HCT116 (cell line): Measurements from ENCODE around the gene LRRC4C. TPM values are rescaled to one million over a fixed set of nuclear protein-coding genes. Genes with fewer than 3 reads are reported as not detected.

Experiments
- ATAC-seq: fragments of 200-7000 bp; cut with Tn5 transposase; 2 replicates; pipeline ENCODE4 v1.9.1; 2020; ENCODE audit warnings: mild to moderate bottlenecking, moderate library complexity
- BruUV-seq: library from RNA; stranded (reverse); fragments of 400-500 nt; replicated peaks from 2 replicates; lab custom pipeline; 2021; lab: Mats Ljungman, UMichigan
- CTCF ChIA-PET: fragments of 300-600 bp; sonication (Branson Sonifier 250); formaldehyde crosslinking; loops from one replicate; lab custom pipeline; 2021; ENCODE audit warnings: antibody characterized with exemption; lab: Charles Lee
- POLR2A ChIA-PET: fragments of 300-600, 350-600 bp; sonication (Branson Sonifier 250); formaldehyde crosslinking; loops from one replicate; lab custom pipeline; 2021; ENCODE audit warnings: antibody characterized with exemption; lab: Charles Lee
- RAD21 ChIA-PET, 2 experiments: fragments of 300-600 bp; sonication (Branson Sonifier 250); formaldehyde crosslinking; loops; one replicate each; lab custom pipeline; 2023; ENCODE audit warnings: low total read pairs in 2 of 2; ENCODE audit not compliant: uncharacterized antibody in 2 of 2, unreplicated experiment in 2 of 2, low non-redundant PET in 1 of 2; lab: Charles Lee
- DNase-seq: peaks from one replicate; pipeline ENCODE4 v3.0.0-alpha.2; 2010; ENCODE audit warnings: low read depth, low spot score
- H2AFZ ChIP-seq: fragments of 200-600 bp; shearing (Covaris generic), sonication (generic); 2 replicates; pipeline ENCODE4 v1.6.1; 2017; ENCODE audit warnings: low read depth, mixed run types, mixed read lengths, antibody characterized with exemption, low read length; ENCODE audit not compliant: poor library complexity, severe bottlenecking
- H3K27ac ChIP-seq: 2 replicates; pipeline ENCODE4 v1.5.1; 2012; ENCODE audit warnings: low read depth, low read length
- H3K27me3 ChIP-seq: fragments of 200-600 bp; sonication (generic); 2 replicates; pipeline ENCODE4 v1.6.1; 2016; ENCODE audit warnings: mixed run types, low read length, mixed read lengths; ENCODE audit not compliant: insufficient read depth
- H3K36me3 ChIP-seq, 2 experiments: fragments of 200-500 bp in 1 of 2; fragments of 200-600 bp in 1 of 2; sonication (Bioruptor generic) in 1 of 2; sonication (generic) in 1 of 2; 2 replicates each; pipeline versions ENCODE4 v1.5.1 to v1.6.1; 2014 to 2016; ENCODE audit warnings: low read length in 2 of 2, inconsistent platforms in 1 of 2, mixed read lengths in 1 of 2, mixed run types in 1 of 2; ENCODE audit not compliant: insufficient read depth in 2 of 2, control insufficient read depth in 1 of 2
- H3K4me1 ChIP-seq, 2 experiments: fragments of 200-600 bp in 1 of 2; sonication (generic) in 1 of 2; 2 replicates each; pipeline versions ENCODE4 v1.5.1 to v1.6.1; 2012 to 2017; ENCODE audit warnings: low read length in 2 of 2, inconsistent platforms in 1 of 2, mild to moderate bottlenecking in 1 of 2, mixed read lengths in 1 of 2, mixed run types in 1 of 2, moderate library complexity in 1 of 2; ENCODE audit not compliant: insufficient read depth in 2 of 2, control insufficient read depth in 1 of 2
- H3K4me2 ChIP-seq: fragments of 200-600 bp; sonication (generic); 2 replicates; pipeline ENCODE4 v1.6.1; 2017; ENCODE audit warnings: mixed run types, low read length, mixed read lengths
- H3K4me3 ChIP-seq, 2 experiments: fragments of 200-600 bp in 1 of 2; sonication (generic) in 1 of 2; replicated peaks in 1 of 2; 2 replicates each; pipeline ENCODE4 v1.5.1; 2011 to 2016; ENCODE audit warnings: low read length in 2 of 2, control low read depth in 1 of 2, low read depth in 1 of 2, mild to moderate bottlenecking in 1 of 2, mixed read lengths in 1 of 2, mixed run types in 1 of 2
- H3K79me2 ChIP-seq: fragments of 200-600 bp; sonication (generic); 2 replicates; pipeline ENCODE4 v1.6.1; 2017; ENCODE audit warnings: mild to moderate bottlenecking, mixed run types, low read length, moderate library complexity, mixed read lengths; ENCODE audit not compliant: insufficient read depth
- H3K9ac ChIP-seq: fragments of 200-600 bp; sonication (generic); 2 replicates; pipeline ENCODE4 v1.6.1; 2016; ENCODE audit warnings: low read length, mixed read lengths
- H3K9me2 ChIP-seq: fragments of 200-600 bp; sonication (generic), shearing (Covaris generic); 2 replicates; pipeline ENCODE4 v1.6.1; 2017; ENCODE audit warnings: mixed run types, mild to moderate bottlenecking, moderate library complexity; ENCODE audit not compliant: insufficient read depth
- H3K9me3 ChIP-seq, 2 experiments: fragments of 200-500 bp in 1 of 2; fragments of 200-600 bp in 1 of 2; sonication (Bioruptor generic) in 1 of 2; sonication (generic) in 1 of 2; 2 replicates each; pipeline ENCODE4 v1.6.1; 2014 to 2017; ENCODE audit warnings: low read length in 2 of 2, mixed read lengths in 2 of 2, inconsistent platforms in 1 of 2, low read depth in 1 of 2, mild to moderate bottlenecking in 1 of 2, mixed run types in 1 of 2, moderate library complexity in 1 of 2; ENCODE audit not compliant: control insufficient read depth in 1 of 2, insufficient read depth in 1 of 2
- H4K20me1 ChIP-seq: fragments of 200-600 bp; sonication (generic), shearing (Covaris generic); 2 replicates; pipeline ENCODE4 v1.6.1; 2017; ENCODE audit warnings: mixed run types, mild to moderate bottlenecking, moderate library complexity; ENCODE audit not compliant: insufficient read depth
- CBX3 ChIP-seq: IDR thresholded peaks from 2 replicates; pipeline ENCODE4 v1.6.1; 2012; ENCODE audit warnings: low read depth
- ELF1 ChIP-seq: IDR thresholded peaks from 2 replicates; pipeline ENCODE4 v1.6.1; 2012; ENCODE audit warnings: low read depth, borderline replicate concordance
- JUND ChIP-seq: IDR thresholded peaks from 2 replicates; pipeline ENCODE4 v1.6.1; 2012
- POLR2A ChIP-seq: IDR thresholded peaks from 2 replicates; pipeline ENCODE4 v1.7.0; 2011; ENCODE audit warnings: borderline replicate concordance; ENCODE audit not compliant: insufficient read depth, insufficient read length; ENCODE audit errors: extremely low read depth
- RAD21 ChIP-seq: IDR thresholded peaks from 2 replicates; pipeline ENCODE4 v1.6.1; 2012; ENCODE audit warnings: low read depth, mild to moderate bottlenecking
- SIN3A ChIP-seq: IDR thresholded peaks from 2 replicates; pipeline ENCODE4 v1.6.1; 2012; ENCODE audit warnings: low read depth
- SP1 ChIP-seq: IDR thresholded peaks from 2 replicates; pipeline ENCODE4 v1.6.1; 2012; ENCODE audit warnings: low read depth
- SRF ChIP-seq: IDR thresholded peaks from 2 replicates; pipeline ENCODE4 v1.6.1; 2012; ENCODE audit warnings: low read depth
- YY1 ChIP-seq: IDR thresholded peaks from 2 replicates; pipeline ENCODE4 v1.6.1; 2011; ENCODE audit warnings: low read length, low read depth, moderate library complexity, mild to moderate bottlenecking; ENCODE audit not compliant: insufficient replicate concordance; ENCODE audit errors: extremely low read depth
- ZFX ChIP-seq: fragments of 450-650 bp; IDR thresholded peaks from 2 replicates; pipeline ENCODE4 v1.6.1; 2017
- ZNF274 ChIP-seq: fragments of 200-500 bp; sonication (Bioruptor generic); IDR thresholded peaks from 2 replicates; pipeline ENCODE4 v1.6.1; 2014; ENCODE audit warnings: mild to moderate bottlenecking, low read depth, low read length, inconsistent platforms
- intact Hi-C: fragments of 100-400 bp; cut with micrococcal nuclease; formaldehyde crosslinking; loops from 2 replicates; pipeline ENCODE4 v1.10.0; 2022
- total RNA-seq: library from RNA; stranded (reverse); gene quantifications from one replicate; pipeline ENCODE4 v1.2.1, GENCODE V29; 2021; ENCODE audit not compliant: unreplicated experiment
- TF ChIP-seq, protein P1 (sequence below): IDR thresholded peaks from 2 replicates; pipeline ENCODE4 v1.6.1; 2012; ENCODE audit warnings: low read depth
- TF ChIP-seq, protein P2 (sequence below): IDR thresholded peaks from 2 replicates; pipeline ENCODE4 v1.6.1; 2012
- TF ChIP-seq, protein P3 (sequence below), 3 experiments: fragments of 200-600 bp in 1 of 3; sonication (generic) in 1 of 3; IDR thresholded peaks in 2 of 3; conservative IDR thresholded peaks in 1 of 3; 2 replicates each; pipeline ENCODE4 v1.5.1; 2012 to 2017; ENCODE audit warnings: low read depth in 2 of 3, low read length in 2 of 3, antibody characterized with exemption in 1 of 3, borderline replicate concordance in 1 of 3, control low read depth in 1 of 3, mild to moderate bottlenecking in 1 of 3, mixed read lengths in 1 of 3, mixed run types in 1 of 3, moderate library complexity in 1 of 3; ENCODE audit not compliant: insufficient read depth in 1 of 3
- TF ChIP-seq, protein P4 (sequence below): IDR thresholded peaks from 2 replicates; pipeline ENCODE4 v1.6.1; 2011; ENCODE audit warnings: mild to moderate bottlenecking, low read length, moderate library complexity; ENCODE audit not compliant: insufficient replicate concordance; ENCODE audit errors: extremely low read depth

LRRC4C gene
- total RNA-seq, 1 experiment from 2014 or later = not detected

DNA sequence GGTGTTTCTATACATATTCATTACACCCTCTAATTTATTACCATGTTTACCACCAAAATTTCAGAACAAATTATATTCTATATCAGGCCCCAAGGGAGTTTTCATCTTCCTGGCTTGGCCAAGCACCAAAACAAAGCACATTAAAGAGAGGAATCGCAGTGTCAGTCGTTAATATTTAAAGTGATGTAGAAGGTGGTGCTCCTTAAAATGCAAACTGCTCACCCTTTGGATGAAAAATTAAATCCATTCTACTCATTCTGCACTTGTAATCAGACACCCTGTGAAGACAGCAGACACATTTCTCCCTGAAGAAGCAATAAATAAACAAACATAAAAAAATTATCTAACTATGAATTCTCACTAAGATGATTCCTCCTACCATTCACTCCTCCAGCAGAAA lies 113.4 kb downstream of the LRRC4C start:
- Histone ChIP-seq H4K20me1 (no peaks in the 10 kb centered on the region), H3K79me2 (no peaks in the 10 kb centered on the region), H3K9me2 (no peaks in the 10 kb centered on the region), H3K4me2 (no peak overlapping the region), H3K36me3 (no peaks in the 10 kb centered on the region), H3K27me3 (no peaks in the 10 kb centered on the region), H3K27ac (no peak overlapping the region), H2AFZ (no peak overlapping the region), H3K9me3 (peaks cover 4 to 14% of the 10 kb centered on the region in 2 experiments; a peak in 2 of 4 replicates), H3K4me3 (no peak overlapping the region), H3K4me1 (no peaks in the 10 kb centered on the region), H3K9ac (no peak overlapping the region)
- intact Hi-C loops = no loop called here
- RAD21 ChIA-PET = no interaction called here
- BruUV-seq = no TSS peak
- ATAC-seq (no peak), DNase-seq (no peak)
- POLR2A ChIA-PET = no interaction called here
- TF ChIP-seq RAD21 = no peak
- TF ChIP-seq YY1 = no peak
- no peak for TF ChIP-seq POLR2A
- TF ChIP-seq SIN3A = no peak
- TF ChIP-seq CBX3 = no peak
- TF ChIP-seq, protein P1, sequence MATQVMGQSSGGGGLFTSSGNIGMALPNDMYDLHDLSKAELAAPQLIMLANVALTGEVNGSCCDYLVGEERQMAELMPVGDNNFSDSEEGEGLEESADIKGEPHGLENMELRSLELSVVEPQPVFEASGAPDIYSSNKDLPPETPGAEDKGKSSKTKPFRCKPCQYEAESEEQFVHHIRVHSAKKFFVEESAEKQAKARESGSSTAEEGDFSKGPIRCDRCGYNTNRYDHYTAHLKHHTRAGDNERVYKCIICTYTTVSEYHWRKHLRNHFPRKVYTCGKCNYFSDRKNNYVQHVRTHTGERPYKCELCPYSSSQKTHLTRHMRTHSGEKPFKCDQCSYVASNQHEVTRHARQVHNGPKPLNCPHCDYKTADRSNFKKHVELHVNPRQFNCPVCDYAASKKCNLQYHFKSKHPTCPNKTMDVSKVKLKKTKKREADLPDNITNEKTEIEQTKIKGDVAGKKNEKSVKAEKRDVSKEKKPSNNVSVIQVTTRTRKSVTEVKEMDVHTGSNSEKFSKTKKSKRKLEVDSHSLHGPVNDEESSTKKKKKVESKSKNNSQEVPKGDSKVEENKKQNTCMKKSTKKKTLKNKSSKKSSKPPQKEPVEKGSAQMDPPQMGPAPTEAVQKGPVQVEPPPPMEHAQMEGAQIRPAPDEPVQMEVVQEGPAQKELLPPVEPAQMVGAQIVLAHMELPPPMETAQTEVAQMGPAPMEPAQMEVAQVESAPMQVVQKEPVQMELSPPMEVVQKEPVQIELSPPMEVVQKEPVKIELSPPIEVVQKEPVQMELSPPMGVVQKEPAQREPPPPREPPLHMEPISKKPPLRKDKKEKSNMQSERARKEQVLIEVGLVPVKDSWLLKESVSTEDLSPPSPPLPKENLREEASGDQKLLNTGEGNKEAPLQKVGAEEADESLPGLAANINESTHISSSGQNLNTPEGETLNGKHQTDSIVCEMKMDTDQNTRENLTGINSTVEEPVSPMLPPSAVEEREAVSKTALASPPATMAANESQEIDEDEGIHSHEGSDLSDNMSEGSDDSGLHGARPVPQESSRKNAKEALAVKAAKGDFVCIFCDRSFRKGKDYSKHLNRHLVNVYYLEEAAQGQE = no peak
- TF ChIP-seq, protein P2, sequence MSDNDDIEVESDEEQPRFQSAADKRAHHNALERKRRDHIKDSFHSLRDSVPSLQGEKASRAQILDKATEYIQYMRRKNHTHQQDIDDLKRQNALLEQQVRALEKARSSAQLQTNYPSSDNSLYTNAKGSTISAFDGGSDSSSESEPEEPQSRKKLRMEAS = no peak
- TF ChIP-seq SP1 = no peak
- no peak for TF ChIP-seq ELF1
- TF ChIP-seq JUND = no peak
- TF ChIP-seq, protein P3, sequence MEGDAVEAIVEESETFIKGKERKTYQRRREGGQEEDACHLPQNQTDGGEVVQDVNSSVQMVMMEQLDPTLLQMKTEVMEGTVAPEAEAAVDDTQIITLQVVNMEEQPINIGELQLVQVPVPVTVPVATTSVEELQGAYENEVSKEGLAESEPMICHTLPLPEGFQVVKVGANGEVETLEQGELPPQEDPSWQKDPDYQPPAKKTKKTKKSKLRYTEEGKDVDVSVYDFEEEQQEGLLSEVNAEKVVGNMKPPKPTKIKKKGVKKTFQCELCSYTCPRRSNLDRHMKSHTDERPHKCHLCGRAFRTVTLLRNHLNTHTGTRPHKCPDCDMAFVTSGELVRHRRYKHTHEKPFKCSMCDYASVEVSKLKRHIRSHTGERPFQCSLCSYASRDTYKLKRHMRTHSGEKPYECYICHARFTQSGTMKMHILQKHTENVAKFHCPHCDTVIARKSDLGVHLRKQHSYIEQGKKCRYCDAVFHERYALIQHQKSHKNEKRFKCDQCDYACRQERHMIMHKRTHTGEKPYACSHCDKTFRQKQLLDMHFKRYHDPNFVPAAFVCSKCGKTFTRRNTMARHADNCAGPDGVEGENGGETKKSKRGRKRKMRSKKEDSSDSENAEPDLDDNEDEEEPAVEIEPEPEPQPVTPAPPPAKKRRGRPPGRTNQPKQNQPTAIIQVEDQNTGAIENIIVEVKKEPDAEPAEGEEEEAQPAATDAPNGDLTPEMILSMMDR (IDR thresholded peaks at IDR 0.05 in 2 of 3, conservative IDR thresholded peaks at IDR 0.05 in 1 of 3; ENCODE audit: borderline replicate concordance in 1 of 3, insufficient read depth in 1 of 3, low read depth in 2 of 3, low read length in 2 of 3) = no peak
- TF ChIP-seq SRF = no peak
- no peak for TF ChIP-seq ZFX
- TF ChIP-seq, protein P4, sequence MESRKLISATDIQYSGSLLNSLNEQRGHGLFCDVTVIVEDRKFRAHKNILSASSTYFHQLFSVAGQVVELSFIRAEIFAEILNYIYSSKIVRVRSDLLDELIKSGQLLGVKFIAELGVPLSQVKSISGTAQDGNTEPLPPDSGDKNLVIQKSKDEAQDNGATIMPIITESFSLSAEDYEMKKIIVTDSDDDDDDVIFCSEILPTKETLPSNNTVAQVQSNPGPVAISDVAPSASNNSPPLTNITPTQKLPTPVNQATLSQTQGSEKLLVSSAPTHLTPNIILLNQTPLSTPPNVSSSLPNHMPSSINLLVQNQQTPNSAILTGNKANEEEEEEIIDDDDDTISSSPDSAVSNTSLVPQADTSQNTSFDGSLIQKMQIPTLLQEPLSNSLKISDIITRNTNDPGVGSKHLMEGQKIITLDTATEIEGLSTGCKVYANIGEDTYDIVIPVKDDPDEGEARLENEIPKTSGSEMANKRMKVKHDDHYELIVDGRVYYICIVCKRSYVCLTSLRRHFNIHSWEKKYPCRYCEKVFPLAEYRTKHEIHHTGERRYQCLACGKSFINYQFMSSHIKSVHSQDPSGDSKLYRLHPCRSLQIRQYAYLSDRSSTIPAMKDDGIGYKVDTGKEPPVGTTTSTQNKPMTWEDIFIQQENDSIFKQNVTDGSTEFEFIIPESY = no peak
- no peak for TF ChIP-seq ZNF274
- CTCF ChIA-PET = no interaction called here
